PFSK-1 (cell line): ENCODE results near the gene RABGAP1L.

Experiments used
- FOXP2 ChIP-seq: optimal IDR thresholded peaks from 2 replicates; pipeline ENCODE3; 2011; ENCODE audit warnings: borderline replicate concordance, control low read depth, inconsistent platforms; ENCODE audit not compliant: insufficient read depth; ENCODE audit errors: extremely low read length, extremely low read depth
- POLR2AphosphoS5 ChIP-seq: IDR thresholded peaks from 2 replicates; pipeline ENCODE4 v1.6.1; 2012; ENCODE audit warnings: low read depth, mild to moderate bottlenecking, control low read depth, low read length, moderate library complexity
- REST ChIP-seq, 2 experiments: IDR thresholded peaks; 2 replicates each; pipeline versions ENCODE4 v1.6.1 to v1.8.0; 2011 to 2012; ENCODE audit warnings: low read depth in 2 of 2, low read length in 2 of 2, control low read depth in 1 of 2, inconsistent platforms in 1 of 2, mild to moderate bottlenecking in 1 of 2, moderate library complexity in 1 of 2; ENCODE audit not compliant: insufficient read depth in 1 of 2
- SIN3A ChIP-seq: IDR thresholded peaks from 2 replicates; pipeline ENCODE4 v1.6.1; 2012; ENCODE audit warnings: mild to moderate bottlenecking, low read length, moderate library complexity, borderline replicate concordance; ENCODE audit not compliant: insufficient read depth
- TAF1 ChIP-seq: IDR thresholded peaks from 2 replicates; pipeline ENCODE4 v1.6.1; 2012; ENCODE audit warnings: low read length, control low read depth, borderline replicate concordance; ENCODE audit not compliant: insufficient read depth

The RABGAP1L gene

GRCh38 chr1:174938281-174939007 is 779.1 kb downstream of the RABGAP1L start:
- TF ChIP-seq POLR2AphosphoS5: no peak
- no peak for TF ChIP-seq FOXP2
- TF ChIP-seq SIN3A: no peak
- no peak for TF ChIP-seq REST (IDR thresholded peaks at IDR 0.05; ENCODE audit: insufficient read depth in 1 of 2, low read depth in 2 of 2, low read length in 2 of 2)
- TF ChIP-seq TAF1: no peak

- TF ChIP-seq FOXP2 (no peak), TAF1 (no peak), REST (IDR thresholded peaks at IDR 0.05; ENCODE audit: insufficient read depth in 1 of 2, low read depth in 2 of 2, low read length in 2 of 2) (no peak), SIN3A (no peak), POLR2AphosphoS5 (no peak)
These were observed 780.6 kb downstream of the RABGAP1L start for GRCh38 chr1:174939775-174940545.

DNA sequence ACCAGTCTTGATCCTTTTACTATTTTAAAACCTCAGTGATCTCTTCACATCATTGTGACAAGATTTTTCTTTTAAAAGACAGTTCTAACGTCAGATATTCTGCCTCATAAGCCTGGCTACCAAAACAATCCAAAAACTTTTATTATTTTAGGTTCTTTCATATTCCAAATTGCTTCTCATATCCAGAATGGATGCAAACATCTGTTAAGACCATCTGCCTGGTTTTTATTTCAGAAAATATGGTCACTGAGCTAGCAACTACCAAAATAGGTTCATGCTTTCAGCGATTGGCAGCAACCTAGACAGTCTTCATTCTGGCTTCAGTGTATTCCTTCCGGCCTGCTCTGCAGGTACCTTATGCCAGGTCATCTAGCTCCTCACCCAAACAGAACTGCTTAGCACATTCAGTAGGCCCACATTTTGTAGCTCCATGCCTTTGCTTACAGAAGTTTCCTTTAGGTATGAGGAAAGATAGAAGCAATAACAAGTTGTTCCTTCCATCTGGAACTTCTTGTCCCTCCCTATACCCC is 781.4 kb downstream of the RABGAP1L start:
- TF ChIP-seq TAF1: no peak
- no peak for TF ChIP-seq REST (IDR thresholded peaks at IDR 0.05; ENCODE audit: insufficient read depth in 1 of 2, low read depth in 2 of 2, low read length in 2 of 2)
- no peak for TF ChIP-seq FOXP2
- no peak for TF ChIP-seq POLR2AphosphoS5
- TF ChIP-seq SIN3A: no peak

GRCh38 chr1:174942547-174943255 is 783.4 kb downstream of the RABGAP1L start:
- no peak for TF ChIP-seq REST (IDR thresholded peaks at IDR 0.05; ENCODE audit: insufficient read depth in 1 of 2, low read depth in 2 of 2, low read length in 2 of 2)
- no peak for TF ChIP-seq TAF1
- TF ChIP-seq SIN3A: no peak
- TF ChIP-seq FOXP2: no peak
- TF ChIP-seq POLR2AphosphoS5: no peak
